ENCODE results near the gene BAX.
"Not testable (repeated sequence)": the region's sequence is repeated elsewhere in the genome, so short reads cannot be mapped to it uniquely, and the experiment has no call there.

The BAX gene

DNA sequence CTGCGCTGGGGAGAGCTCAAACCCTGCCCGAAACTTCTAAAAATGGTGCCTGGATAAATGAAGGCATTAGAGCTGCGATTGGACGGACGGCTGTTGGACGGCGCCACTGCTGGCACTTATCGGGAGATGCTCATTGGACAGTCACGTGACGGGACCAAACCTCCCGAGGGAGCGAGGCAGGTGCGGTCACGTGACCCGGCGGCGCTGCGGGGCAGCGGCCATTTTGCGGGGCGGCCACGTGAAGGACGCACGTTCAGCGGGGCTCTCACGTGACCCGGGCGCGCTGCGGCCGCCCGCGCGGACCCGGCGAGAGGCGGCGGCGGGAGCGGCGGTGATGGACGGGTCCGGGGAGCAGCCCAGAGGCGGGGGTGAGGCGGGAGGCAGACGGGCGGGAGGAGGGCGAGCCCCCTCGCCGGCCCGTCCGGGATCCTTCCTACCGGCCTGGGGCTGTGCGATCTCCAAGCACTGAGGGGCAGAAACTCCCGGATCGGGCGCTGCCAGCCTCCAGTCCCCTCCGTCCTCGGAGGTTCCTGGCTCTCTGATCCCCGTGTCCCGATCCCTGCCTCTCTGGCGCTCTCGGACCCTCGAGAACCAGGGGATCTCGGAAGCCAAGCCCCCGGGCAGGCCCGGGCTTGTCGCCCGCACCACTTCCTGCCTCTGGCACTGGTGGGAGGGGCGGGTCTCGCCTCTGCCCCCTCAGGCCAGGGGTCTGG is at the start of gene BAX:
BAX (plus strand) TSS at position 281 of the 713 bp plus-strand sequence; CDS start at position 335, 54 bp downstream.
- in situ Hi-C loops (cut with MboI; ENCODE audit: low sequenced_read_pairs): loop anchor here (25.0 kb wide), 1 partner anchor 317 kb away; the partner anchor contains the start of genes CA11 and DBP

DNA sequence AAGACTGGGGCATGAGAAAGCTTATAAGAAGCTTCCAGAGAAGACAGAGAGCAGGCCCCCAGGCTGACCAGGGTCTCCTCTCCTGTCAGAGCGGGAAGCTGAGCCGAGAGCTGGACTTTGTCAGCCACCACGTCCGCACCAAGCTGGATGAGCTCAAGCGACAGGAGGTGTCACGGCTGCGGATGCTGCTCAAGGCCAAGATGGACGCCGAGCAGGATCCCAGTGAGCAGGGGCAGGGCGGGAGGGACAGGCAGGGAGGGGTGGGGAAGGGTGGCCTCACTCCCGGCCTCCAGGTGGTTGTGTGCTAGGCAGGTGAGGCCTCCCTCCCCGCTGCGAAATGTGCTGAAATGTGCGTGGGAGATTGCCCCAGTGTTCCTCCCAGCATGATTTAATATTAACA is 49.0 kb upstream of the BAX start:
- in situ Hi-C loops (cut with MboI; ENCODE audit: low sequenced_read_pairs): no loop called here

DNA sequence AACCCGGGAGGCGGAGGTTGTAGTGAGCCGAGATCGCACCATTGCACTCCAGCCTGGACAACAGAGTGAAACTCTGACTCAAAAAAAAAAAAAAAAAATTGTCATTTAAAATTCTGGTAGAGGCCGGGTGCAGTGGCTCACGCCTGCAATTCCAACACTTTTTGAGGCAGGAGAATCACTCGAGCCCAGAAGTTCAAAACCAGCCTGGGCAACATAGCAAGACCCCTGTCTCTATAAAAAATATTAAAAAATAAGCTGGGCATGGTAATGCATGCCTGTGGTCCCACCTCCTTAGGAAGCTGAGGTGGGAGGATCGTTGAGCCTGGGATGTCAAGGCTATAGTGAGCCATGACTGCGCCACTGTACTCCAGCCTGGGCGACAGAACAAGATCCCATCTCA is 48.4 kb upstream of the BAX start:
- in situ Hi-C loops (cut with MboI; ENCODE audit: low sequenced_read_pairs): no loop called here

DNA sequence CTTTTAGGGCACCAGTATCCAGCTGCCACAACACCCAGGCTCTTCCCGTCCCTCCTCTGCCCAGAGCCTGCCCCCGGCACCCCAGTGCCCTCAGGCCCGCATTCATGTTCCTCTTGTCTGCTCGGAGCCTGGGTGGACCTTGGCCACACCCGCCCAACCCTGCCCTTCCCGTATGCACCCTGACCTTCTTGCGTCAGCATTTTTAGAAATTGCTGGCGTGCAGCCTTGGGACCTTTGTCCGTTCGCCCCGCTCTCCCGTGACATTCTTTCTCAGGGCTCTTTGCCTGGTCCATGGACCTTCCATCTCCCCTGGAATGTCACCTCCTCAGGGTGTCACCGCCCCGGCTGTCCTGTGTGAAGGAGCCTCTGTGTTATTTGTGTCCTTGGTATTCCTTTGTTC is 47.0 kb upstream of the BAX start:
- in situ Hi-C loops (cut with MboI; ENCODE audit: low sequenced_read_pairs): no loop called here

DNA sequence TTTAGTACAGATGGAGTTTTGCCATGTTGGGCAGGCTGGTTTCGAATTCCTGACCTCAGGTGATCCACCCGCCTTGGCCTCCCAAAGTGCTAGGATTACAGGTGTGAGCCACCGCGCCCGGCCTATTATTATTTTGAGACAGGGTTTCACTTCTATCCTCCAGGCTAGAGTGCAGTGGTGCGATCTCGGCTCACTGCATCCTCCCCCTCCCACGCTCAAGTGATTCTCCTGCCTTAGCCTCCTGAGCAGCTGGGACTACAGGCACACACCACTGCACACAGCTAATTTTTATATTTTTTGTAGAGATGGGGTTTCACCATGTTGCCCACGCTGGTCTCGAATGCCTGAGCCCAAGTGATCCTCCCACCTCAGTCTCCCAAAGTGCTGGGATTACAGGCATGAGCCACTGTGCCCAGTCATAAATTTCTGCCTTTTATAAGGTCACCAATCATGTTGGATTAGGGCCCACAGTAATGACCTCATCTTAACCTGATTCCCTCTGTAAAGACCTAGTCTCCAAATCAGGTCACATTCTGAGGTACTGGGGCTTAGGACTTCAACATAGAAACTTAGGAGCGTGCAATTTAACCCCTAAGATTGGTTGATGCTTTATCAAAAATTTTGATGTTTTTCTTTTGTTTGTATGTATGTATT is 45.1 kb upstream of the BAX start:
- in situ Hi-C loops (cut with MboI; ENCODE audit: low sequenced_read_pairs): not testable (repeated sequence)

DNA sequence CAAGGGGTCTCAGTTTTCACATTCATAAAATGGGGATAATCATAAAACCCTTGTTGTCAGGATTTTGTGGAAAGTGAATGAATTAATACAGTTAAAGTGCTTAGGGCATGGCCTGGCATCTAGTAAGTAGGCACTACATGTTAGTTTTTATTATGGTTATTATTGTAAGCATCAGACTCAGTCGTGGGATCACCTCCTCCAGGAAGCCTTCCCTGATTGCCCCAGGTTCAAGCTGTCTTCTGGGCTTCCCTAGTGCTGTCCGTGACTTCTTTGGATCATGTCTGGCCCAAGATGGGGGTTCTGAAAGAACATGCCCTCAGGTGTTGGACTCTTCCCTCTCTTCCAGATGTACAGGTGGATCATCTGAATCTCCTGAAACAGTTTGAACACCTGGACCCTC is 43.9 kb upstream of the BAX start:
- in situ Hi-C loops (cut with MboI; ENCODE audit: low sequenced_read_pairs): no loop called here

DNA sequence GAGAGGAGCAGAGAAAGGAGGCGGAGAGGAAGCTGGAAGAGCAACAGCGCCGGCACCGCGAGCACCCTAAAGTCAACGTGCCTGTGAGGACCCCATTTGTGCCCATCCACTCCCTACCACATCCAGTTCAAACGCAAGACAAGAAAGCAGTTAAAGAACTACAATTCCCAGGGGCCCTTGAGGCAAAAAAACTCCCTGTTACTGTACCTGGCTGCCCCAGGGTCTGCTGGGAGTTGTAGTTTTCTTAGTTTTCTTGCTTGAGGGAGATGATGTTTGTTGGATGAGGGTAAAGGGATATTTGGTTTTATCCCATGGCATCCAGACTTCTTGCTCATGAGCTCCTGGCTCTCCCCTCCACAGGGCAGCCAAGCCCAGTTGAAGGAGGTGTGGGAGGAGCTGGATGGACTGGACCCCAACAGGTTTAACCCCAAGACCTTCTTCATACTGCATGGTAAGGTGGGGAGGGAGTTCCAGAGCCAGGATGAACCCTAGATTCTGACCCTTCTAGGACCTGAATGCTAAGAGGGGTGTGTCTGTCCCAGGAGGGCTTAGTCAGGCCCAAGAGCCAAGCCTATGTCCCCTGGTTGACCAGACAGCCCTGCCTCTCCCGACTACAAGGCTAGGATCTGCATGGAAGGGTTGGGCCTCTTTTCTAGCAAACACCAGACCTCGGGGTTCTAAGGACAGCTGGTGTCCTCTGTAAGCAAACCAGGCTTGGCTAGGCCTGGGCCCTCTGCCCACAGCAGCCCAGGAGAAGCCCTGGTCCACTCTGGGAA is 41.4 kb upstream of the BAX start:
- in situ Hi-C loops (cut with MboI; ENCODE audit: low sequenced_read_pairs): no loop called here

DNA sequence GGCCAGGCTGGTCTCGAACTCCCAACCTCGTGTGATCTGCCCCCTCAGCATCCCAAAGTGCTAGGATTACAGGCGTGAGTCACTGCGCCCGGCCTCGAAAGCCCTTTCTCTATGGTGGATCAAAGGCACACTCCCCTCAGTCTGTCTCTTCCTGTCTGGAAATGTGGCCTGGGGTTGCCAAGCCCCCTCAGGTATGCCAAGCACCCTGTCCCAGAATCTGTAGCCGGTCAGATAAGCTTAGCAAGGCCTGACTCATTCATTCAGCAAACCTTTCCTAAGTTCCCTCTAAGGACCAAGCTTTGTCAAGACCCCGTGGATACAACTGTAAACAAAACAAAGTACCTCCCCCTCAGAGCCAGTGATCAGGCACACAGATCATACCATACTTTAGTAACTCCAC is 40.5 kb upstream of the BAX start:
- in situ Hi-C loops (cut with MboI; ENCODE audit: low sequenced_read_pairs): no loop called here

DNA sequence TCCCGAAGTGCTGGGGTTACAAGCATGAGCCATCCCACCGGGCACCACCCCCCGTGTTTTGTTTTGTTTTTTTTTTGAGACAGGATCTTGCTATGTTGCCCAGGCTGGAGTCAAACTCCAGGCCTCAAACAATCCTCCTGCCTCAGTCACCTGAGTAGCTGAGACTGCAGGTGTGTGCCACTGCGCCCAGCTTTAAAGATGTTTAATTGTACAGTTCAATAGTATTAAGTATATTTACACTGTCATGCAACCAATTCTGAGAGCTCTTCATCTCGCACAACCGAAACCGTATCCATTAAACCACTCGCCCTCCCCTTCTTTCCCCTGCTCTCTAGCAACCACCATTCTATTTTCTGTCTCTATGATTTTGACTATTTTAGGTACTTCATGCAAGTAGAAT is 38.9 kb upstream of the BAX start:
- in situ Hi-C loops (cut with MboI; ENCODE audit: low sequenced_read_pairs): no loop called here

DNA sequence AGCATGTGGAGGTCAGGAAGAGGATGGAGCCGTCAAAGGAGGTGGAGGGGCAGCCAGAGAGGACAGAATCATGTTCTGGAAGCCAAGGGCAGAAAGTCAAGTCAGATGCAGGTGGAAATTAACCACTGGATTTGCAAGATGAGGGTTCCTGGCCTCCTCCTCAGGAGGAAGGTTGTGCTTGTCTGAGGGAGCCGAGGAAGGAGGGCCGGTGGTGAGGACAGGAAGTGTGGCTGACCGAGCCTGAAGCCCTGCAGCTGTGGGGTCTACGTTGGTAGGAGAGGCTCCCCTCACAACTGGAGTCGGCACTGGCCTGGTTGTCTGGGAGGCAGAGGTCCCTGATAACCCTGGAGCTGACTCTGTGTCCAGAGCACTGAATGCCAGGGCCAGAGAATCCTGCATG is 36.6 kb upstream of the BAX start:
- in situ Hi-C loops (cut with MboI; ENCODE audit: low sequenced_read_pairs): no loop called here

DNA sequence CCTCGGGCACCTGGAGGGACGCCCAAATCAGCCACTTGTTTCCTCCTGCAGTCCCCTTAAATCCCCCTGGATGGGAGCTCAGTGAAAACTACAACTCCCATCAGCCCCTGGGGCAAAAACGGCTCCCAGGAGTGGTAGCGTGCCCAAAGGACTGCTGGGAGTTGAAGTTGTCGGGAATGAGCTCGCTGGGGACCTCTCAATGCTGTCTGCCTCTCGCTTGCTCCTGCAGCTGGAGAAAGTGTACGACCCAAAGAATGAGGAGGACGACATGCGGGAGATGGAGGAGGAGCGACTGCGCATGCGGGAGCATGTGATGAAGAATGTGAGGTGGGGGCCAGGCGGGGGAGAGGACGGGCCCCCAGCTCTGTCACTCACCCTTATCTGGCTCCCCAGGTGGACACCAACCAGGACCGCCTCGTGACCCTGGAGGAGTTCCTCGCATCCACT is 35.9 kb upstream of the BAX start:
- in situ Hi-C loops (cut with MboI; ENCODE audit: low sequenced_read_pairs): no loop called here

DNA sequence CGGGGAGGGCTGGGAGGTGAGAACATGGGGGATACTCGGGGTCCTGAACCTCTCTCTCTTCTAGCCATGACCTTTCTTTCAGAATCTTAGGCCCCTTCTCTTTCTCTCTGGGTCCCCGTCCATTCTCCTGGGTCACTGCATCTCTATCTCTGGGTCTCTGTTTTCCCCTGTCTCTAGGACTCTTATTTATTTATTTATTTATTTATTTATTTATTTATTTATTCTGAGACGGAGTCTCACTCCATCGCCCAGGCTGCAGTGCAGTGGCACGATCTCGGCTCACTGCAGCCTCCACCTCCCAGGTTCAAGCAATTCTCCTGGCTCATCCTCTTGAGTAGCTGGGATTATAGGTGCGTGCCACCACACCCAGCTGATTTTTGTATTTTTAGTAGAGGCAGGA is 35.4 kb upstream of the BAX start:
- in situ Hi-C loops (cut with MboI; ENCODE audit: low sequenced_read_pairs): not testable (repeated sequence)

DNA sequence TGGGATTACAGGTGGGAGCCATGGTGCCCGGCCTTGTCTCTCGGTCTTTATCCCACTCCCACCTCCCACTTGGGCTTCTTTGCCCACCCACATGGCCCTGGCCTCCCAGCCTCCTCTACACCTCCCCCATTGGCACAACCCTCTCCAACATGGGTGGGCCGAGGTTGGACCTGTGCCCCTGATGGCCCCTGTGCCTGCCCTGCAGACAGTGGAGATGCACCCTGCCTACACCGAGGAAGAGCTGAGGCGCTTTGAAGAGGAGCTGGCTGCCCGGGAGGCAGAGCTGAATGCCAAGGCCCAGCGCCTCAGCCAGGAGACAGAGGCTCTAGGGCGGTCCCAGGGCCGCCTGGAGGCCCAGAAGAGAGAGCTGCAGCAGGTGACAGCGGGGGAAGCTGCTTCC is 33.7 kb upstream of the BAX start:
- in situ Hi-C loops (cut with MboI; ENCODE audit: low sequenced_read_pairs): no loop called here

DNA sequence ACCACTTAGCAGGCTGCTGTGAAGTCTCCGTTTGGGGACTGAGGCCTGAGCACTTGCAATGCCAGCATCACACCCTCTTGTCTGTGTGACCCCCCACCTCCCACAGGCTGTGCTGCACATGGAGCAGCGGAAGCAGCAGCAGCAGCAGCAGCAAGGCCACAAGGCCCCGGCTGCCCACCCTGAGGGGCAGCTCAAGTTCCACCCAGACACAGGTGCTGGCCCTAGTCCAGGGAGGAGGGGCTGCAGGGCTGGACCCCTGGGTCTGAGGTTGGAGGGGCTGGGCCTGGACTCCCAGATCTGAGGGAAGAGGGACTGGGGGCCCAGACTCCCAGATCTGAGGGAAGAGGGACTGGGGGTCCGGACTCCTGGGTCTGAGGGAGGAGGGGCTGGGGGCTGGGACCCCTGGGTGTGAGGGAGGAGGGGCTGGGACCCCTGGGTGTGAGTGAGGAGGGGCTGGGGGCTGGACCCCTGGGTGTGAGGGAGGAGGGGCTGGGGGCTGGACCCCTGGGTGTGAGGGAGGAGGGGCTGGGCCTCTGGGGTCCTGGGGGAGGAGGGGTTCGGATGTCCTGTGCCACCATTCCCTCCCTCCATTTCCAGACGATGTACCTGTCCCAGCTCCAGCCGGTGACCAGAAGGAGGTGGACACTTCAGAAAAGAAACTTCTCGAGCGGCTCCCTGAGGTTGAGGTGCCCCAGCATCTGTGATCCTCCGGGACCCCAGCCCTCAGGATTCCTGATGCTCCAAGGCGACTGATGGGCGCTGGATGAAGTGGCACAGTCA is 32.8 kb upstream of the BAX start:
- in situ Hi-C loops (cut with MboI; ENCODE audit: low sequenced_read_pairs): no loop called here

DNA sequence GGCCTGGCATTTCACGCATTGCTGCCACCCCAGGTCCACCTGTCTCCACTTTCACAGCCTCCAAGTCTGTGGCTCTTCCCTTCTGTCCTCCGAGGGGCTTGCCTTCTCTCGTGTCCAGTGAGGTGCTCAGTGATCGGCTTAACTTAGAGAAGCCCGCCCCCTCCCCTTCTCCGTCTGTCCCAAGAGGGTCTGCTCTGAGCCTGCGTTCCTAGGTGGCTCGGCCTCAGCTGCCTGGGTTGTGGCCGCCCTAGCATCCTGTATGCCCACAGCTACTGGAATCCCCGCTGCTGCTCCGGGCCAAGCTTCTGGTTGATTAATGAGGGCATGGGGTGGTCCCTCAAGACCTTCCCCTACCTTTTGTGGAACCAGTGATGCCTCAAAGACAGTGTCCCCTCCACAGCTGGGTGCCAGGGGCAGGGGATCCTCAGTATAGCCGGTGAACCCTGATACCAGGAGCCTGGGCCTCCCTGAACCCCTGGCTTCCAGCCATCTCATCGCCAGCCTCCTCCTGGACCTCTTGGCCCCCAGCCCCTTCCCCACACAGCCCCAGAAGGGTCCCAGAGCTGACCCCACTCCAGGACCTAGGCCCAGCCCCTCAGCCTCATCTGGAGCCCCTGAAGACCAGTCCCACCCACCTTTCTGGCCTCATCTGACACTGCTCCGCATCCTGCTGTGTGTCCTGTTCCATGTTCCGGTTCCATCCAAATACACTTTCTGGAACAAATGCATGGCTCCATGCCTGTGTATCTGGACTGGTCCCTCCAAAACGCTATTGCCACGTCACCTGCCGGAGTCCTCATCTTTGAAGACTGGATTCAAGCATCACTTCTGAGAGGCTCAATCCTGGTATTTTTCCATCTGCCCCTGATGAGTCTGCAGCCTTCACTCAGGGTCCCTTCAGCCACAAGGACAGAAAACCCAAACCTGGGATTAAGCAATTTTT is 31.9 kb upstream of the BAX start:
- in situ Hi-C loops (cut with MboI; ENCODE audit: low sequenced_read_pairs): no loop called here

DNA sequence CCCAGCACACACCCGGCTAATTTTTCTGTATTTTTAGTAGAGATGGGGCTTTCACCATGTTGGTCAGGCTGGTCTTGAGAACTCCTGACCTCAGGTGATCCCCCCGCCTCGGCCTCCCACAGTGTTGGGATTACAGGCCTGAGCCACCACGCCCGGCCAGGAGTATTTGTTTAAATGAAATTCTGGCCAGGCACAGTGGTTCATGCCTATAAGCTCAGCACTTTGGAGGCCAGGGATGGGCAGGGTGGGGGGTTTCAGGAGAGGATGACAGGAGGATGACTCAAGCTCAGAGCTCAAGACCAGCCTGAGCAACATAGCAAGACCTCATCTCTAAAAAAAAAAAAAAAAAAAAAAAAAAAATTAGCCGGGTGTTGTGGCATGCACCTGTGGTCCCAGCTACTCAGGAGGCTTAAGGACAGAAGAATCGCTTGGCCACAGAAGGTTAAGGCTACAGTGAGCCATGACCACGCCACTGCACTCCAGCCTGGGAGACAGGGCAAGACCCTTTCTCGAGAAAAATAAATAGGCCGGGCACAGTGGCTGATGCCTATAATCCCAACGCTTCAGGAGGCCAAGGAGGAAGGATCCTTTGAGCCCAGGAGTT is 29.3 kb upstream of the BAX start:
- in situ Hi-C loops (cut with MboI; ENCODE audit: low sequenced_read_pairs): no loop called here

DNA sequence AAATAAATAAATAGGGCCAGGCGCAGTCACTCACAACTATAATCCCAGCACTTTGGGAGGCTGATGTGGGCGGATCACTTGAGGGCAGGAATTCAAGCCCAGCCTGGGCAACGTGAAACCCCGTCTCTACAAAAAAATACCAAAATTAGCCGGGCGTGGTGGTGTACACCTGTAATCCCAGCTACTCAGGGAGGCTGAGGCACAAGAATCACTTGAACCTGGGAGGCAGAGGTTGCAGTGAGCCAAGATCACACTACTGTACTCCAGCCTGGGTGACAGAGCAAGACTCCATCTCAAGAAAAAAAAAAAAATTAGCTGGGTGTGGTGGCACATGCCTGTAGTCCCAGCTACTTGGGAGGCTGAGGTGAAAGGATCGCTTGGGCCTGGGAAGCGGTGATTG is 28.8 kb upstream of the BAX start:
- in situ Hi-C loops (cut with MboI; ENCODE audit: low sequenced_read_pairs): not testable (repeated sequence)

DNA sequence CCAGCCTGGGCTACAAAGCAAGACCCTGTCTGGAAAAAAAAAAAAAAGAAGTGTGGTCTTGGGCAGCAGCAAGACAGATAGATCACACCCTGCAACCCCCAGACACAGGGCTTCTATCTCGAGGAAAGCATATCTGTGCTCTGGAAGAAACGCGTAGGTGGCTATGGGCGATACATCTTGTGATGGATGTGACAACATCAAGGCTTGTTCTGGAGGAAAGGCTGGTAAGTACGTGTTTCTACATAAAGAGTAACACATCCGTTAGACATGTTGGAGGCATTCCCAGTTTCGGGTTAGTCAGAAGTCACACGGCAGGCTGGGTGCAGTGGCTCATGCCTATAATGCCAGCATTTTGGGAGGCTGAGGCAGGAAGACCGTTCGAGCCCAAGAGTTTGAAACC is 27.8 kb upstream of the BAX start:
- in situ Hi-C loops (cut with MboI; ENCODE audit: low sequenced_read_pairs): no loop called here

DNA sequence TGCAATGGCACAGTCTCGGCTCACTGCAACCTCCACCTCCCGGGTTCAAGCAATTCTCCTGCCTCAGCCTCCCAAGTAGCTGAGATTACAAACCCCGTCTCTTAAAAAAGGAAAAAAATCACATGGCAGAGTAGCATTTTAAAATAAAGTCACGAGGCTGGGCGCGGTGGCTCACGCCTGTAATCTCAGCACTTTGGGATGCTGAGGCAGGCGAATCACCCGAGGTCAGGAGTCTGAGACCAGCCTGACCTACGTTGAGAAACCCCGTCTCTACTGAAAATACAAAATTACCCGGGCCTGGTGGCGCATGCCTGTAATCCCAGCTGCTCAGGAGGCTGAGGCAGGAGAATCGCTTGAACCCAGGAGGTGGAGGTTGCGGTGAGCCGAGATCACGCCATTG is 27.0 kb upstream of the BAX start:
- in situ Hi-C loops (cut with MboI; ENCODE audit: low sequenced_read_pairs): not testable (repeated sequence)
